NCI-H146 treated with DMSO at 0.1 percent for 48 hours (cell line): ENCODE measurements around the gene COQ4.
"Not testable (repeated sequence)": the region's sequence is repeated elsewhere in the genome, so short reads cannot be mapped to it uniquely, and the experiment has no call there.

Source experiments
- DNase-seq: peaks from one replicate; lab custom pipeline; 2025; ENCODE audit not compliant: unreplicated experiment; lab: John Stamatoyannopoulos, UW

COQ4 gene

DNA sequence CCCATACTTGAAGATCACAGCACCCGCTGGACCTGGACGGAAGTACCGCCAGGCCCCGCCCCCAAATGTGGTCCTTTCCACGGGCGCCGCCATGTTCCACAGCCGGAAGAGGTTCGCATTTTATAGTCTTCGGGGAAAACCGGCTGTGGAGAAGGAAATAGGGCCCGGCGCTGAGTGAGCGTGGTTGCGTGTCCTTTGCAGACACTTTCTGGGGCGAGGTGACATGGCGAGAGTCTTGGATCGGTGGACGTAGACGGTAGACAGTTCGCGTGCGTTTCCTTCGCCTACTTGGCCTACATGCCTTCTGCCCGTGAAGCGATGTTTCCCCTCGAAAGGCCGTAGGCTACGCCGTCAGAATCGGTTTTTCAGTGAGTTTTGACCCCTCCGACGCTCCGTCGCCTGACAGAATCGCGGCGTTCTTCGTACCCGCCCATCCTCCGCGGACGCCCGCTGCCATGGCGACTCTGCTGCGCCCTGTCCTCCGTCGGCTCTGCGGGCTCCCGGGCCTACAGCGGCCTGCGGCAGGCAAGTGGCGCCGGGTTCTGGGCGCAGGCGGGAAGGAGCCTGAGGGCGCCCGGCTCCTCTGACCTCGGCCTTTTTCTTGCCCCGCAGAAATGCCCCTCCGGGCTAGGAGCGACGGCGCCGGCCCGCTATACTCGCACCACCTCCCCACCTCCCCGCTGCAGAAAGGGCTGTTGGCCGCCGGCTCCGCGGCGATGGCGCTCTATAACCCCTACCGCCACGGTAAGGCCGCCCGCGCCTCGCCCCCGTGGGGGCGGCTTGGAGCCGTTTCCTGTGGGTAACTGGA lies at the start of gene COQ4, which contains the start of gene TRUB2:
COQ4 (plus strand) TSS at position 436 of the 808 bp plus-strand sequence; CDS start at position 456, 20 bp downstream.
TRUB2 (minus strand) TSS at position 44 of the 808 bp plus-strand sequence; CDS start at position 5, 39 bp downstream.
- DNase-seq, result peak; percentile 79

GRCh38 chr9:128274245-128274644 lies 48.4 kb upstream of the COQ4 start:
- no peak for DNase-seq

DNA sequence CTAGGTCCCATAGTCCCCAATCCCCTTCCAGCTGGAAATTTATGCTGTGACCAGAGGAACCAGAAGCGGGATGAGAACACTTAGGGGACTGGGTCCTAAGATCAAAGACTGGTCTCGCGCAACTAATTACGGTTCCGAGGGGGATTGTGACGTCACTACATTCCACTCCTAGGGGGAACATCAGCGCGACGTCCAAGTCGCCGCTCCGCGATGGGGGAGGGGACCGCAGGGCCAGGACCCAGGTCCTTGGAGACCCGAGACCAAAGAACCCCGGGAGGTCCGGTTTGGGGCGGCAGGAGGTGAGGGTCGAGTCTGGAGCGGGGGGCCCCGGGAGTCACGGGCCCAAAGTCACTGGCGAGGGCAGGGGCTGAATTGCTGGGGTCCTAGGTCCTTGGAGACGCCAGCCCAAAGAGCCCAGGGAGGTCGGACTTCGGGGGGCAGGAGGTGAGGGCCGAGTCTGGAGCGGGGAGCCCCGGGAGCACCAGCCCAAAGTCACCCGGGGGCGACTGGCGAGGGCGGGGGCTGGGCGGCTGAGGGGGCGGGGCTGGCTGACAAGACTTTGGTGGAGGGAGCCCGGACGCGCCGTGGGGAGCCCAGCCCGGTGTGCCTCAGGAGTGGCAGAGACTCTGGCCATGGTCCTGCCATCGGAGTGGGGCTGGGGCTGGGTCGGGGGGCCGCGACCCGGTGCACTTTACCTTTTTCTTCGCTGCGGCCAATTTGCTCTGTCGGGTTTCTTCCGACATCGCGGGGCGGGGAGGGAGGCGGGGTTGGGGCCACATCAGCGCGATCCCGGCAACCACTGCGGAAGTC lies 47.2 kb upstream of the COQ4 start, which contains the start of gene GOLGA2:
GOLGA2 (minus strand) TSS at position 810 of the 810 bp plus-strand sequence; CDS start at position 779, 31 bp downstream.
- peak; percentile 27 for DNase-seq

DNA sequence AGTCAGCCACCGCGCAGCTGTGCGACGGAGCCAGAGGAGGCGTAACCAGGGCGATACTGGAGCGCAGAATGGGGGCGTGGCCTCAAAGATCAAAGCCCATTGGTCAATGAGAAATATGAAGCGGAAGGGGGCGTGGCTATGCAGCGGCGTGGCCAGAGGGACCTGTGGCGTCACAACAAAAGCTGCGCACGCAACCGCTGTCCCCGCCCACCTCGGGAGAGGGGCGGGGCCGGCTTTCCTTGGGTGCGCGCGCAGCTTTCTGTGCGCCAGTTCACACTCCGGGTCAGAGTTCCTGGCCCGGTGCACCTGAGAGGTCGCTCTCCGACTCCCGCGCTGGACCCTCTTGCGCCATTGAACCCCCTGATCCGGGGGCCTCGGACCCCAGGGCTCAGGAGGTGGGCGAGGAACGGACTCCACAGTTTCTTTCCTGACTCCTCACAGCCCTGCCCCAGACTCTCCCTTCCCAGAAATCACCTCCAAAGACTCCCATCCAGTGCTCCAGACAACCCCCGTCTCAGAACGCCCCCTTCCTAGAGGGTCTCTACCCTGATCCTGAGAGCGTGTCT lies 46.5 kb upstream of the COQ4 start, which contains the start of gene SWI5:
SWI5 (plus strand) TSS at position 269 of the 566 bp plus-strand sequence.
- peak; percentile 88 for DNase-seq

- no peak for DNase-seq
Measured at GRCh38 chr9:128276574-128277270, 45.9 kb upstream of the COQ4 start.

GRCh38 chr9:128279088-128280073 lies 43.3 kb upstream of the COQ4 start:
- DNase-seq, result not testable (repeated sequence)

DNA sequence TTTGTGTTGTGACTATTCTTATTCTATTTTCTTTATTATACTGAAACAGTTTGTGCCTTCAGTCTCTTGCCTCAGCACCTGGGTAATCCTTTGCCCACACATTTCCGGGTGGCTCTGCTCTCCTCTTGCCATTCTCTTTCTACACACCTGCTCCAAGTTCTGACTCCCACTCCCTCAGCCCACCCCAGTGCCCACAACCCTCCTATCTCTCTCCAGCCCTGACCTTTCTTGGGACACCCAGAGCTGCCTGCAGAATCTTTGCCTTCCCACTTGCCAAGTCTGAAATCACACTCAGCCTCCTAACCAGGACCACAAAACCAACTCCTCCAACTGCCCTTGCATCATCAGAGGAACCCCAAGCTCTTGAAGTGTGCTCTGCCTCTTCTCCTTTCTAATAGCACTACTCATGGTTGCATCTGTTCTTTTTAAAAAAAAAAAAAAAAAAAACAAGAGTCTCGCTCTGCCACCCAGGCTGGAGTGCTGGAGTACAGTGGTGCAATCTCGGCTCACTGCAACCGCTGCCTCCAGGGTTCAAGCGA lies 42.5 kb upstream of the COQ4 start:
- DNase-seq, result no peak

GRCh38 chr9:128282500-128282899 lies 40.1 kb upstream of the COQ4 start:
- DNase-seq, result no peak

- DNase-seq, result no peak
Measured at GRCh38 chr9:128285033-128285784, 37.4 kb upstream of the COQ4 start.

DNA sequence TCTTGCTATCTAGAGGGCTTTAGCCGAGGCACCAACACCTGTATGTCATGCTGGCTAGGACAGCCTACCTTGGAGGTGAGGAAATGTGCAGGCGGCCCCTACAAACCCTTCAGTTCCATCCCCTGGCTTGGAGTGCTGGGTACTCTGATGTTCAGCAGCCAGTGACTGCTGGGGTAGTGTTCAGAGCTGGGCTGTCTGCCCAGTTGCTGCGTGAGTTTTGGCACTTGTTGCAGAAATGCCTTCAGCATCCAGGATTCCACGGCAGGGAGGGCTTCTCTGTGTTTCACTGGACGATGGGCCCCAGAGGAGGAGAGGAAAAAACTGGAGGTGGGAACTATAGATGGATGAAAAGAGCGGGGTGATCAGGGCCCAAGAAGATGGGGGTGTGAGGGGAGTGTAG lies 36.2 kb upstream of the COQ4 start:
- no peak for DNase-seq

DNA sequence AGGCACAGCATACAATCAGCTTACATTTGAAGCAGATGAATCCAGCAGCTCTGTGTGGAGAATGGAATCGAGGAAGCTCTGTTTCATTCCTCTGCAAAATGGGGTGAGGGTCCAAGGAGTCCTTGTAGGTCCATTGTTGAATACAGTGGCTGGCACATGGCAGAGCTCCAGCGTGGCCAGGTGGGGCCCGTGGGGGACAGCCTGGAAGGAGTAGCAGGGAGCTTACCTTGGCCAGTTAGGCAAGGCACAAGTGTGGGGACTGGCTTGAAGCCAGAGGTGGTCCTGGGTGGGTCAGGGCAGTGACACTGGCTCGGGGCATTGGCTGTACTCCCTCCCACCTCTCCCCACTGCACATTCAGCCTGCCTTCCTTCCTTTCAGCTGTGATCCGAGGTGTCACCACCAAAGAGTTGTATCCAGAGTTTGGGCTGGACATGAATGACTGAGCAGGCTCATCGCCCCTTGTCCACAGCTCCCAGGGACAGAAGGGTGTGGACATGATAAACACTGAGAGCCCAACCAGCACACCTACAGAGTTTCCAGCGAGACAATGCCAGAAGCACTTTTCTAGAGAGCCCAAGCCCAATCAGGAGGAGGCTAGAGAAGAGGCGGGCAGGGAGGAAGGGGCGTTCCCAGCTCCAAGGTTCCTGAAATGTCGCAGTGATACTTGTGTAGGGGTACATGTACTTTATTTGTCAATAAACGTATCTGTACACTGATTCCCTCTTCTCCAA lies 34.2 kb upstream of the COQ4 start:
- DNase-seq, result no peak

DNA sequence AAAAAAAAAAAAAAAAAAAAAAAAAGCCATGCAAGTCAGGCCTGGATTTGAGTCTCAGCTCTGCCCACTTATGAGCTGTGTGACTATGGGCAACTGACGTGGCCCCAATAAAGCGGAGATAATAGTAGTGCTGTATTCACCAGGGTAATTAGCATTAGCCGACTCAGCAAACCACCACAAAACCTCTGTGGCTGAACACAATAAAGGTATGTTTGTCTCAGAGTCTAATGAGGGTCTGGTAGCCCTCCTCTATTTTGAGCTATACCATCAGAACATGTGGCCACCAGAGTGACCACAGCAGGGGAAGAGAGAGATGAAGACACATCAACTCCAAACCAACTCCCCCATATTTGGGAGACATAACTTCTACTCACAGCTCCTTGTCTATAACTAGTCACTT lies 30.6 kb upstream of the COQ4 start:
- no peak for DNase-seq

- no peak for DNase-seq
Measured at GRCh38 chr9:128293091-128293490, 29.5 kb upstream of the COQ4 start.

DNA sequence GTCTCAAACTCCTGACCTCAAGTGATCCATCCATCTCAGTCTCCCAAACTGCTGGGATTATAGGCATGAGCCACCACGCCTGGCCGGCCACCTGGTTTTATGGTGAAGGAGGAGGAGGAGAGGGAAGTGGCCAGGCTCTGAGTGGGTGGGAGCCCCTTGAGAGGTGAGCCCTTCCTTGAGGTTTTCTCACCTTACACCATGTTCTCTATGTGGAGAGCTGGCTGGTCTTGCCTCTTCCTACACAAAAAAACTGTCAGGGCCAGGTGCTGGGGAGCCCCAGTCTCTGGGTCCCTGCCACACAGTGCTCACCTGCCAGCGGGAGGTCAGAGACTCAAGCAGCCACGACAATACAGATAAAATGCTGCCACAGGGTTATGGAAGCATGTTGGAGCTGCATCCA lies 28.5 kb upstream of the COQ4 start:
- no peak for DNase-seq

DNA sequence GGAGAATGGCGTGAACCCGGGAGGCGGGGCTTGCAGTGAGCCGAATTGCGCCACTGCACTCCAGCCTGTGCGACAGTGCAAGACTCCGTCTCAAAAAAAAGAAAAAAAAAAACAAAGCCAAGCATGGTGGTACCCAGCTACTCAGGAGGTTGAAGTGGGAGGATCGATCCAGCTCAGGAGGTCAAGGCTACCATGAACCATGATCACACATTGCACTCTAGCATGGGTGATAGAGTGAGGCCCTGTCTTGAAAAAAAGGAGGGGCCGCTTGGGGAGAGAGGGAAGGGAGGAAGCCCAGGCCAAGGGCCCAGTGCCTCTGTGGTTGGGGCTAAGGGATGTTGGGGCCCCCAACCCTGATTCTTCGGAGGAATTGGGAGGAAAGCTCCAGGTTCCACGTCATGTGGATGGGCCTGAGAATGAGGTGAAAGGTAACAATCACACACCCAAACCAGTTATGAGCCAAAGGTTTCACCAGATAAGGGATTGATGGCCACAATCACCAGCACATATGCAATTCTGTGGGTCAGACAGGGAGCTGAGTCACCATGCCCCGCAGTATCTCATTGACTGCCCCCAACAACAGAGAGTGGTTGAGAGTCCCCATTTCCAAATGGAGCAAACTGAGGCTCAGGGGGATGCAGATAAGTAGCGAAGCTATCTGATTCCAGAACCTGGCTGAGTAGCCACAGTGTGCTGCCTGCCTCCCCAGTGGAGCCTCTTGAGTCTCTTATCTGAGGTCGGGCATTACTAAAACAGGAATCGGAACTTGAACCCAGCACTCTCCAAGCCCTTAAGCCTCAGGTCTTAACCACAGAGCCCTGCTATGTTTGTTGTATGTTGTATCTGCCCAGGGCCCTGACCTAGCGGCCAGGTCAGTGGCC lies 26.1 kb upstream of the COQ4 start:
- no peak for DNase-seq

- DNase-seq, result no peak
Measured at GRCh38 chr9:128297221-128297773, 25.3 kb upstream of the COQ4 start.
